Transverse colon (tissue), 4 donors: ENCODE measurements around the gene FILIP1L. TPM values are rescaled to one million over a fixed set of nuclear protein-coding genes. Genes with fewer than 3 reads are reported as not detected.
A peak's percentile ranks its signal among the peaks of the same experiment; 100 is the strongest.

Experiments used
- DNase-seq: peaks from one replicate; pipeline ENCODE4 v3.0.0-alpha.2; 2019
- H3K27ac ChIP-seq, 4 donors: fragments of 200-600 bp; sonication (generic); 2 replicates each; pipeline ENCODE4 v1.5.1; 2016 to 2018; ENCODE audit warnings: inconsistent platforms in 4 of 4
- H3K27me3 ChIP-seq: fragments of 200-600 bp; sonication (generic); 2 replicates; pipeline ENCODE4 v1.5.1; 2017; ENCODE audit warnings: inconsistent platforms
- H3K36me3 ChIP-seq, 4 donors: fragments of 200-600 bp; sonication (generic); 2 replicates each; pipeline ENCODE4 v1.5.1; 2017 to 2019; ENCODE audit warnings: inconsistent platforms in 4 of 4
- H3K4me1 ChIP-seq, 4 donors: fragments of 200-600 bp; sonication (generic); 2 replicates each; pipeline ENCODE4 v1.5.1; 2017 to 2020; ENCODE audit warnings: inconsistent platforms in 4 of 4
- H3K4me3 ChIP-seq, 4 donors: fragments of 200-600 bp; sonication (generic); 1 replicate in 1 of 4; 2 replicates in 3 of 4; pipeline versions ENCODE4 v1.5.1 to v1.6.1; 2017 to 2019; ENCODE audit warnings: inconsistent platforms in 4 of 4
- H3K9me3 ChIP-seq, 2 donors: fragments of 200-600 bp; sonication (generic); 2 replicates each; pipeline ENCODE4 v1.5.1; 2017 to 2019; ENCODE audit warnings: inconsistent platforms in 2 of 2
- CTCF ChIP-seq, 5 experiments: fragments of 200-600 bp in 3 of 5; fragments of 450-650 bp in 2 of 5; sonication (generic) in 3 of 5; IDR thresholded peaks; 1 replicate in 2 of 5; 2 replicates in 3 of 5; pipeline ENCODE4 v1.5.1; 2016 to 2017; ENCODE audit warnings: antibody characterized with exemption in 5 of 5, inconsistent platforms in 3 of 5, mild to moderate bottlenecking in 2 of 5, moderate library complexity in 1 of 5
- EP300 ChIP-seq: sonication (generic); formaldehyde crosslinking; IDR thresholded peaks from one replicate; pipeline ENCODE4 v1.6.1; 2017; ENCODE audit warnings: antibody characterized with exemption, low read depth
- POLR2A ChIP-seq: fragments of 450-650 bp; IDR thresholded peaks from one replicate; pipeline ENCODE4 v1.6.1; 2016; ENCODE audit warnings: antibody characterized with exemption, mild to moderate bottlenecking, moderate library complexity
- POLR2AphosphoS5 ChIP-seq, 3 donors: sonication (generic); formaldehyde crosslinking; IDR thresholded peaks; one replicate each; pipeline ENCODE4 v1.6.1; 2016; ENCODE audit warnings: antibody characterized with exemption in 3 of 3
- WGBS, 2 donors: methylation state at CpG; one replicate each; pipeline ENCODE4 v1.1.5; 2018; ENCODE audit warnings: low coverage in 1 of 2; 5-methylcytosine and 5-hydroxymethylcytosine counted together
- in situ Hi-C, 4 donors: fragments of 200-750 bp; cut with MboI; loops; one replicate each; pipeline versions ENCODE4 v1.15.0 to v1.15.1; 2017; ENCODE audit warnings: low sequenced_read_pairs in 3 of 4, low pct_ligation_motif_present in 1 of 4, low pct_unique_long_range_greater_than_20kb in 1 of 4
- intact Hi-C: fragments of 100-400 bp; cut with DNase I; formaldehyde crosslinking; loops from one replicate; pipeline ENCODE4 v1.15.1; 2023; ENCODE audit warnings: low total_unique reads
- total RNA-seq, 4 donors: library from RNA; depleted of rRNA; stranded (reverse); fragments of >200 nt; gene quantifications; one replicate each; pipeline ENCODE4 v1.1.0, GENCODE V29; 2016

The FILIP1L gene
- total RNA-seq, 4 donors from 2014 or later = 12.3 to 38.2 (median 26.9) TPM

DNA sequence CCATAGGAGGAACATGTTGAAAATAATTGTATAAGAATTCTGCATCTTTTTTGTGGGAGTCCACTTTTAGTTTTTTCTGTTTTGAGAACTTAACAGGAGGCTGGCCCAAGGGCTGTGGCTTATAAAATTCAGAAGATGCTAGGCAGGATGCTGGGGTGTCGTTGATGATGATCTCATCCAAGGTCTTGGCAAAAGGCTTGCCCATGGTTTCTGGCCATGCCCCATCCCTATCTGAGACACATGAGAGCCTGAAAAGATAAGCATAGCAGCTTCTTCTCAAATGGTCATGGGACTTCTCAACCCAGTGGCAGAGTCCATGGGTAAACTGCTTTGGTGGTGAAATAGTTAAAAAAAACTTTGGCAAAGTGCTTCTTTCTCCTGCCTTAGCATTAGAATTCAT lies 261.4 kb downstream of the FILIP1L start:
- in situ Hi-C loops = loop anchor here in 1 of 4 donors (25.0 kb wide), 1 partner anchor 209 kb away; no protein-coding TSS in a partner anchor
- TF ChIP-seq CTCF (IDR thresholded peaks at IDR 0.05) (no peak), POLR2AphosphoS5 (IDR thresholded peaks at IDR 0.05) (no peak), EP300 (no peak), POLR2A (no peak)
- 43 to 67% methylated on average over 1 of the region's 1 CpG for WGBS, 2 donors
- Histone ChIP-seq H3K27ac (peak overlapping the region in 3 of 4 donors; percentile 18 to 32 (median 32)), H3K4me1 (peaks cover 0 to 20% (median 6%) of the 10 kb centered on the region in 4 donors), H3K4me3 (no peak overlapping the region), H3K9me3 (no peaks in the 10 kb centered on the region), H3K36me3 (no peaks in the 10 kb centered on the region), H3K27me3 (no peaks in the 10 kb centered on the region)
- intact Hi-C loops = no loop called here
- no peak for DNase-seq

GRCh38 chr3:99851955-99852354 lies 262.3 kb downstream of the FILIP1L start:
- intact Hi-C loops (no loop called here), in situ Hi-C loops (loop anchor here in 1 of 4 donors (25.0 kb wide), 1 partner anchor 210 kb away; no protein-coding TSS in a partner anchor)
- no peaks in the 10 kb centered on the region for H3K9me3 ChIP-seq
- H3K36me3 ChIP-seq = no peaks in the 10 kb centered on the region
- H3K27ac ChIP-seq = peak overlapping the region in 1 of 4 donors; percentile 32
- H3K4me1 ChIP-seq = peaks cover 0 to 14% (median 5%) of the 10 kb centered on the region in 4 donors
- H3K4me3 ChIP-seq = no peak overlapping the region
- no peak for DNase-seq
- no peak for TF ChIP-seq POLR2A
- no peak for TF ChIP-seq POLR2AphosphoS5 (IDR thresholded peaks at IDR 0.05)
- no peak for TF ChIP-seq CTCF (IDR thresholded peaks at IDR 0.05)
- TF ChIP-seq EP300 = no peak
- H3K27me3 ChIP-seq = no peaks in the 10 kb centered on the region
- WGBS, 2 donors = 57 to 77% methylated on average over 1 of the region's 1 CpG

- Histone ChIP-seq H3K27me3 (no peaks in the 10 kb centered on the region), H3K4me1 (peaks cover 0 to 27% (median 11%) of the 10 kb centered on the region in 4 donors), H3K4me3 (no peak overlapping the region), H3K27ac (peak overlapping the region in 3 of 4 donors; percentile 14 to 75 (median 16)), H3K9me3 (no peaks in the 10 kb centered on the region), H3K36me3 (no peaks in the 10 kb centered on the region)
- intact Hi-C loops (no loop called here), in situ Hi-C loops (loop anchor here in 1 of 4 donors (25.0 kb wide), 1 partner anchor 212 kb away; no protein-coding TSS in a partner anchor)
- no peak for DNase-seq
- no peak for TF ChIP-seq CTCF (IDR thresholded peaks at IDR 0.05)
- no peak for TF ChIP-seq POLR2A
- TF ChIP-seq POLR2AphosphoS5 (IDR thresholded peaks at IDR 0.05) = no peak
- TF ChIP-seq EP300 = no peak
- WGBS, 2 donors = 77 to 78% methylated on average over 5 to 6 of the region's 6 CpGs
Measured at GRCh38 chr3:99850608-99851007, 263.7 kb downstream of the FILIP1L start.

- 79% methylated on average over 6 of the region's 6 CpGs; no CpG with 5 or more reads in 1 of the 2 donors for WGBS, 2 donors
- TF ChIP-seq POLR2A = no peak
- TF ChIP-seq POLR2AphosphoS5 (IDR thresholded peaks at IDR 0.05) = no peak
- no peak for TF ChIP-seq EP300
- TF ChIP-seq CTCF (IDR thresholded peaks at IDR 0.05) = no peak
- intact Hi-C loops (no loop called here), in situ Hi-C loops (loop anchor here in 3 of 4 donors (25.0 kb wide), 2 partner anchors 214 to 739 kb away; no protein-coding TSS in a partner anchor)
- no peak for DNase-seq
- Histone ChIP-seq H3K27ac (peak overlapping the region; percentile 65 to 85 (median 78)), H3K4me3 (no peak overlapping the region), H3K36me3 (no peaks in the 10 kb centered on the region), H3K27me3 (no peaks in the 10 kb centered on the region), H3K9me3 (no peaks in the 10 kb centered on the region), H3K4me1 (peaks cover 7 to 45% (median 21%) of the 10 kb centered on the region in 4 donors)
Measured at GRCh38 chr3:99848433-99848832, 265.9 kb downstream of the FILIP1L start.
